GM18951 (cell line): ENCODE measurements around the gene RHOH.
"Not testable (repeated sequence)": the region's sequence is repeated elsewhere in the genome, so short reads cannot be mapped to it uniquely, and the experiment has no call there.

ENCODE experiments used
- POLR2A ChIP-seq: IDR thresholded peaks from 4 replicates; pipeline ENCODE4 v1.6.1; 2011; ENCODE audit warnings: mild to moderate bottlenecking; ENCODE audit not compliant: insufficient read length, insufficient read depth; ENCODE audit errors: extremely low read depth
- in situ Hi-C: fragments of 300-500 bp; cut with MboI; formaldehyde crosslinking; loops from one replicate; pipeline ENCODE4 v1.12.0; 2022; ENCODE audit warnings: low sequenced_read_pairs, mixed read lengths, inconsistent platforms; ENCODE audit not compliant: unreplicated experiment

The RHOH gene

GRCh38 chr4:40280586-40280985 is 83.8 kb downstream of the RHOH start:
- TF ChIP-seq POLR2A = no peak
- in situ Hi-C loops = no loop called here

DNA sequence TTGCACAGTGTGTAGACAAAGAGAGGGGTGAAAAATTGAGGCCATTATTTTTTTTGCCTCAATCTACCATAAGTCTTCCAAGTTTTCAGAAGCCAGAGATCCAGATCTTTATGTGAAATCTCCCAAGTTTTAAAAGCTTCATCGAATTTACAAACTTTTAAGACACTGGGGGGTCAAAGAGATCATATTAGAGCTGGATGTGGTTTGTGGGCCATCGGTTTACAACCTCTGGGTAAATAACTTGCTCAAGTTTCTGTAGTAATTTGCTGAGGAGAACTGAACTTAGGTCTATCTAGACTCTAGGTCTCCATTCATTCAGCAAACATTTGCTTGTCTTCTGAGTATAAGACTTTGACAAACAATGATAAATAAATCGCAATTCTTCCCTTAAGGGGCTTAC is 84.3 kb downstream of the RHOH start:
- in situ Hi-C loops = no loop called here
- no peak for TF ChIP-seq POLR2A

GRCh38 chr4:40281913-40282312 is 85.1 kb downstream of the RHOH start:
- in situ Hi-C loops = no loop called here
- TF ChIP-seq POLR2A = no peak

DNA sequence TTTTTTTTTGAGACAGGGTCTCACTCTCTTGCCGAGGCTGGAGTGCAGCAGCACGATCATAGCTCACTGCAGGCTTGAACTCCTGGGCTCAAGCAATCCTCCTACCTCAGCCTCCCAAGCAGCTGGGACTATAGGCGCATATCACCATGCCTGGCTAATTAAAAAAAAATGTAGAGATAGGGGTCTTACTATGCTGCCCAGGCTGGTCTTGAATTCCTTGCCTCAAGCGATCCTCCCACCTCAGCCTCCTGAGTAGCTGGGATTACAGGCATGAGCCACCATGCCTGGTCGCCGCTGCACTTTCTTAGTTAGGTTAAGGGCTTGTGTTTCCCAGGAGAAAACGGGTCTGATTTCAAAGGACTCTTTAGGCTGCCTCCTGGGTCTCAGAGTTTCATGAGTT is 86.0 kb downstream of the RHOH start:
- in situ Hi-C loops = not testable (repeated sequence)

- in situ Hi-C loops = no loop called here
- no peak for TF ChIP-seq POLR2A
Measured at GRCh38 chr4:40283413-40283812, 86.6 kb downstream of the RHOH start.

DNA sequence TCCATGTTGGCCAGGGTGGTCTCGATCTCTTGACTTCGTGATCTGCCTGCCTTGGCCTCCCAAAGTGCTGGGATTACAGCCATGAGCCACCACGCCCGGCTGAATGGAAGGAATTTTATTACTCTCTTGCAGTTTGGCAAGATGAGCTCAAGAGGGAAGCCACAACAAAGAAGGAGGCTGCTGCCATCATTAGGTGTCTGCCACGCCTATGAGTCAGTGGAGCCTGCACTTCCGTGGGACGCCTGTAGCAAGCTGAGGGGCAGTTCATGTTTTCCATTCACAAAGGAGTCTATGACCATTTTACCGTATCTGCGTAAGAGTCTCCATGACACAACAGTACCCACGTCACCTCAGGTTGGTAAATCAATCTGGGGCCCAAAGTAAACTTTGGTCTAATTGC is 87.1 kb downstream of the RHOH start:
- no peak for TF ChIP-seq POLR2A
- in situ Hi-C loops = no loop called here

- in situ Hi-C loops = no loop called here
- TF ChIP-seq POLR2A = no peak
Measured at GRCh38 chr4:40285692-40286091, 88.9 kb downstream of the RHOH start.

GRCh38 chr4:40288566-40288965 is 91.7 kb downstream of the RHOH start:
- TF ChIP-seq POLR2A = no peak
- in situ Hi-C loops = no loop called here

- no peak for TF ChIP-seq POLR2A
- in situ Hi-C loops = no loop called here
Measured at GRCh38 chr4:40289366-40290188, 92.7 kb downstream of the RHOH start.

DNA sequence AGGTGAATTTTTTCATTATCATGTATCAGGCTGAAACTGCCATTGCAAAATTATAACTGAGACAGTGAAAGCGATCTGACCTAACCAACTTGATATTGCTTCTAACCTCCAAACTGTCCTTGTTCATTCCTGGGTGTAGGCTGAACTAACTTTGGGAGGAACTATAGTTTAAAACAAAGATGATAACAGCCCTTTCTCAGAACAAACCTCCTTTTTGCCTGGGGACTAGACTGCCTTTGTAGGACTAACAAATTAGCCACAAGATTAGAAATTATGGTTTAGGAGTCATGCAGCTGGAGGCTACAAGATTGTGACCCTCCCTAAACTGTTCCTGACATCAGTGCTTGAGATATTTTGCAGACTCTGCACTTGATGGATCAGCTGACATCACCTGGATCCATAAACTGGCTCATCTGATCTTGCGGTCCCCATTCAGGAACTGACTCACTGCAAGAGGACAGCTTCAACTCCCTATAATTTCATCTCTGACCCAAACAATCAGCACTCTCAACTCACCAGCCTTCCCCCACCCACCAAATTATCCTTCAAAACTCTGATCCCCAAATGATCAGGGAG is 93.9 kb downstream of the RHOH start:
- in situ Hi-C loops = not testable (repeated sequence)

- no peak for TF ChIP-seq POLR2A
- in situ Hi-C loops = no loop called here
Measured at GRCh38 chr4:40292313-40292759, 95.5 kb downstream of the RHOH start.

- in situ Hi-C loops = no loop called here
- TF ChIP-seq POLR2A = no peak
Measured at GRCh38 chr4:40294339-40294738, 97.5 kb downstream of the RHOH start.

DNA sequence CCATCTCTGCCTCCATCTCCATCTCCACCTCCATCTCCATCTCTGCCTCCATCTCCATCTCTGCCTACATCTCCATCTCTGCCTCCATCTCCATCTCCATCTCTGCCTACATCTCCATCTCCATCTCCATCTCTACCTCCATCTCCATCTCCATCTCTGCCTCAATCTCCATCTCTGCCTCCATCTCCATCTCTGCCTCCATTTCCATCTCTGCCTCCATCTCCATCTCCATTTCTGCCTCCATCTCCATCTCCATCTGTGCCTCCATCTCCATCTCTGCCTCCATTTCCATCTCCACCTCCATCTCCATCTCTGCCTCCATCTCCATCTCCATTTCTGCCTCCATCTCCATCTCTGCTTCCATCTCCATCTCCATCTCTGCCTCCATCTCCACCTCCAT is 98.2 kb downstream of the RHOH start:
- in situ Hi-C loops = not testable (repeated sequence)

GRCh38 chr4:40295572-40295971 is 98.7 kb downstream of the RHOH start:
- in situ Hi-C loops = no loop called here

More at GRCh38 chr4:40295572-40295971, 98.7 kb downstream of the RHOH start:
- no peak for TF ChIP-seq POLR2A
